Measurements from ENCODE around the gene GRK3. TPM values are rescaled to one million over a fixed set of nuclear protein-coding genes. Genes with fewer than 3 reads are reported as not detected.
"Not testable (repeated sequence)": the region's sequence is repeated elsewhere in the genome, so short reads cannot be mapped to it uniquely, and the experiment has no call there.

GRK3 gene
- total RNA-seq, 1 experiment from 2014 or later: 0.37 TPM

DNA sequence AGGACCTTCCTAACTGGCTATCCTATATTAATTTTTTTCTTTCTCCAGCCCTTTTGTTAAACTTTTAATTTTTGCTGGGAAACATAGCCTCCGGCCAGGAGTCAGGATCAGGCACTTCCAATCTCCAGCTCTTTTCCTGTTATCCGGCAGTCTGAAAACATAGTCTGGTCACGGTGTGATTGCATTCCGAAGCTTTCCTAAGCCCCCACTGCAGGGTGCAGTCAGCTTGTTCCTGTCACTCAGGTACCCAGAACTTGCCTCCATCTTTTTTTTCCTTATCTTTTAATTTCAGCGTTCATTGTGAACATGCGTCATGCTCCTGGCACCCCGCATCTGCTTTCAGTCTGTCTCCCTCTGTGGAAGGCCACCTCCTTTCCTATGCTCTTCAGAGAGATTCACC lies 59.4 kb downstream of the GRK3 start:
- ChIA-PET POLR2A (ENCODE audit: unreplicated experiment) (no interaction called here), CTCF (no interaction called here)
- no peak for DNase-seq
- Histone ChIP-seq H3K9me3 (ENCODE audit: insufficient read depth, low read depth) (no peaks in the 10 kb centered on the region), H2AFZ (no peak overlapping the region), H3K79me2 (ENCODE audit: low read depth) (no peaks in the 10 kb centered on the region), H3K4me2 (no peak overlapping the region), H4K20me1 (ENCODE audit: insufficient read depth) (no peaks in the 10 kb centered on the region), H3K27ac (no peak overlapping the region), H3K4me1 (replicated peaks; ENCODE audit: insufficient read depth) (no peaks in the 10 kb centered on the region), H3K9me2 (ENCODE audit: insufficient read depth) (no peaks in the 10 kb centered on the region), H3F3A (ENCODE audit: insufficient read depth, low read depth) (no peaks in the 10 kb centered on the region), H3K36me3 (ENCODE audit: low read depth) (no peaks in the 10 kb centered on the region), H3K27me3 (ENCODE audit: insufficient read depth, low read depth) (peaks cover 22% of the 10 kb centered on the region), H3K4me3 (no peak overlapping the region)
- intact Hi-C loops (cut with micrococcal nuclease; ENCODE audit: unreplicated experiment): no loop called here
- BruUV-seq (replicated peaks): no TSS peak
- TF ChIP-seq, protein P1, sequence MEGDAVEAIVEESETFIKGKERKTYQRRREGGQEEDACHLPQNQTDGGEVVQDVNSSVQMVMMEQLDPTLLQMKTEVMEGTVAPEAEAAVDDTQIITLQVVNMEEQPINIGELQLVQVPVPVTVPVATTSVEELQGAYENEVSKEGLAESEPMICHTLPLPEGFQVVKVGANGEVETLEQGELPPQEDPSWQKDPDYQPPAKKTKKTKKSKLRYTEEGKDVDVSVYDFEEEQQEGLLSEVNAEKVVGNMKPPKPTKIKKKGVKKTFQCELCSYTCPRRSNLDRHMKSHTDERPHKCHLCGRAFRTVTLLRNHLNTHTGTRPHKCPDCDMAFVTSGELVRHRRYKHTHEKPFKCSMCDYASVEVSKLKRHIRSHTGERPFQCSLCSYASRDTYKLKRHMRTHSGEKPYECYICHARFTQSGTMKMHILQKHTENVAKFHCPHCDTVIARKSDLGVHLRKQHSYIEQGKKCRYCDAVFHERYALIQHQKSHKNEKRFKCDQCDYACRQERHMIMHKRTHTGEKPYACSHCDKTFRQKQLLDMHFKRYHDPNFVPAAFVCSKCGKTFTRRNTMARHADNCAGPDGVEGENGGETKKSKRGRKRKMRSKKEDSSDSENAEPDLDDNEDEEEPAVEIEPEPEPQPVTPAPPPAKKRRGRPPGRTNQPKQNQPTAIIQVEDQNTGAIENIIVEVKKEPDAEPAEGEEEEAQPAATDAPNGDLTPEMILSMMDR (conservative IDR thresholded peaks at IDR 0.05): no peak
- no peak for TF ChIP-seq EZH2 (IDR thresholded peaks at IDR 0.05; ENCODE audit: low read depth)

DNA sequence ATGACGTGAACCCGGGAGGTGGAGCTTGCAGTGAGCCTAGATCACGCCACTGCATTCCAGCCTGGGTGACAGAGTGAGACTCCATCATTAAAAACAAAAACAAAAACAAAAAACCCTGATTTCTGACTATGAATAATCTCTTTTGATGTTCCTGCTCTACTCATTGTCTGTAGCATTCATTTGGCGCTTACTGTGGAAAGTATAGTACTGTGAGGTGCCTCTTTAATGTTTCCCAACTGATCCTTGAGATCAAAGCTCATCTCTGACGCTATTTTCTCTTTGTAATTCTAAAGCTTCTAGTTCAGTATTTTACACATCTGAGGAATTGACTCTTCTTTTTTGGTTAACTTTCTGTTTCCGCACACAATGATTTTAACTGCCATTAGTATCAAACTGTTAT lies 60.0 kb downstream of the GRK3 start:
- Histone ChIP-seq H3F3A (ENCODE audit: insufficient read depth, low read depth) (no peaks in the 10 kb centered on the region), H3K4me2 (no peak overlapping the region), H3K9me2 (ENCODE audit: insufficient read depth) (no peaks in the 10 kb centered on the region), H3K27ac (no peak overlapping the region), H3K36me3 (ENCODE audit: low read depth) (no peaks in the 10 kb centered on the region), H2AFZ (no peak overlapping the region), H3K9me3 (ENCODE audit: insufficient read depth, low read depth) (no peaks in the 10 kb centered on the region), H3K27me3 (ENCODE audit: insufficient read depth, low read depth) (peaks cover 22% of the 10 kb centered on the region), H3K79me2 (ENCODE audit: low read depth) (no peaks in the 10 kb centered on the region), H3K4me3 (no peak overlapping the region), H4K20me1 (ENCODE audit: insufficient read depth) (no peaks in the 10 kb centered on the region), H3K4me1 (replicated peaks; ENCODE audit: insufficient read depth) (no peaks in the 10 kb centered on the region)
- TF ChIP-seq, protein P1 (conservative IDR thresholded peaks at IDR 0.05): no peak
- TF ChIP-seq EZH2 (IDR thresholded peaks at IDR 0.05; ENCODE audit: low read depth): no peak
- no peak for DNase-seq
- intact Hi-C loops (cut with micrococcal nuclease; ENCODE audit: unreplicated experiment): no loop called here
- no TSS peak for BruUV-seq (replicated peaks)
- CTCF ChIA-PET: no interaction called here
- POLR2A ChIA-PET (ENCODE audit: unreplicated experiment): no interaction called here

DNA sequence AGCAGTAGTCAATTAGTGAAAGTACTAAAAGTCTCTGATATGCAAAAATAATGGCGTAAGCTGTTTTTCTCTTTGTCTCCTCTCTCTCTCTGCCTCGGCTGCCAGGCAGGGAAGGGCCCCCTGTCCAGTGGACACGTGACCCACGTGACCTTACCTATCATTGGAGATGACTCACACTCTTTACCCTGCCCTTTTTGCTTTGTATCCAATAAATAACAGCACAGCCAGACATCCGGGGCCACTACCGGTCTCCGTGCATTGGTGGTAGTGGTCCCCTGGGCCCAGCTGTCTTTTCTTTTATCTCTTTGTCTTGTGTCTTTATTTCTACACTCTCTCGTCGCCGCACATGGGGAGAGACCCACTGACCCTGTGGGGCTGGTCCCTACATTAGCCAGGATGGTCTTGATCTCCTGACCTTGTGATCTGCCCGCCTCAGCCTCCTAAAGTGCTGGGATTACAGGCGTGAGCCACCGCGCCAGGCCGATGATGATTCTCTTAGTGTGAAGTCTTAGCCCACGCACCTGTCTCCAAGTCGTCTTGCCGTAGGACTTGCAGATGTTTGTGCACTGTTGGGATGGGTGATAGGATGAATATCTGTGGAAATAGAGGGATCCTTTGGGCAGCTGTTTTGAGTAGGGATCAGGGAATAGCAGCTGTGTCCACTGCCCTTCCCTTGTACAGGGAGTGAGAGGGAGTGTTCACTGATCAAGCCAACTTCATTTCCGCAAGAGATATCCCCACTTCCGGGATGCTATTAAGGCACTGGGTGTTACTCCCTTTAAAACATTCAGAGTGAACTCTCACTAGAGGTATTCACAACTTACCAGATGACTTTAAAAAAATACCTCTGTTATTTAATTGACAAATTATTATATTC lies 61.5 kb downstream of the GRK3 start:
- BruUV-seq (replicated peaks); CTCF ChIA-PET: not testable (repeated sequence)

DNA sequence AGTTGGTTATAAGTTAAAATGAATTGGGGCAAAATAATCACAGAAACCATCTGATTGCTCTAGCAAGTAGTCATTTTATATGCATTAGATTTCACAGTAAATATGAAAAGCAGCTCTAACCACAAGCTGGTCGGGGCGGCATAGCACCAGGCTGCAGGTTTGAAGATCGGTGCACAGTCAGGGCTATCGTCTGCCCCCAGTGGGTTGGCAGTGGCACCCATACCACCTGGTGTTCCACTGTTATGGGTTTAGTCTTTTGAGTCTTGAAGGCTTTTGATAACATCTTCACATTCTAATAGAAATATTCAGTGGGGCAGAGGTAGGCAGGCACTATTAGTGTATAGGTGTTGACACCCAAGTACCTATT lies 62.1 kb downstream of the GRK3 start:
- Histone ChIP-seq H2AFZ (no peak overlapping the region), H3K36me3 (ENCODE audit: low read depth) (no peaks in the 10 kb centered on the region), H3K4me3 (no peak overlapping the region), H3K9me3 (ENCODE audit: insufficient read depth, low read depth) (no peaks in the 10 kb centered on the region), H3K9me2 (ENCODE audit: insufficient read depth) (no peaks in the 10 kb centered on the region), H3K27ac (no peak overlapping the region), H3K27me3 (ENCODE audit: insufficient read depth, low read depth) (peaks cover 21% of the 10 kb centered on the region), H3K4me1 (replicated peaks; ENCODE audit: insufficient read depth) (no peaks in the 10 kb centered on the region), H3F3A (ENCODE audit: insufficient read depth, low read depth) (no peaks in the 10 kb centered on the region), H3K4me2 (no peak overlapping the region), H4K20me1 (ENCODE audit: insufficient read depth) (no peaks in the 10 kb centered on the region), H3K79me2 (ENCODE audit: low read depth) (no peaks in the 10 kb centered on the region)
- ChIA-PET POLR2A (ENCODE audit: unreplicated experiment) (no interaction called here), CTCF (no interaction called here)
- no TSS peak for BruUV-seq (replicated peaks)
- intact Hi-C loops (cut with micrococcal nuclease; ENCODE audit: unreplicated experiment): no loop called here
- DNase-seq: no peak
- no peak for TF ChIP-seq EZH2 (IDR thresholded peaks at IDR 0.05; ENCODE audit: low read depth)
- TF ChIP-seq, protein P1 (conservative IDR thresholded peaks at IDR 0.05): no peak

More for the DNA sequence above, 61.5 kb downstream of the GRK3 start:
- H3K36me3 ChIP-seq (ENCODE audit: low read depth); H3K4me2 ChIP-seq; H3K4me3 ChIP-seq; H3K9me2 ChIP-seq (ENCODE audit: insufficient read depth); DNase-seq; H3F3A ChIP-seq (ENCODE audit: insufficient read depth, low read depth); H3K27ac ChIP-seq; H4K20me1 ChIP-seq (ENCODE audit: insufficient read depth); POLR2A ChIA-PET (ENCODE audit: unreplicated experiment); H3K4me1 ChIP-seq (replicated peaks; ENCODE audit: insufficient read depth); H3K79me2 ChIP-seq (ENCODE audit: low read depth); H3K9me3 ChIP-seq (ENCODE audit: insufficient read depth, low read depth); intact Hi-C loops (cut with micrococcal nuclease; ENCODE audit: unreplicated experiment); H2AFZ ChIP-seq: not testable (repeated sequence)
- peaks cover 22% of the 10 kb centered on the region for H3K27me3 ChIP-seq (ENCODE audit: insufficient read depth, low read depth)
